Calu3 (cell line): Measurements from ENCODE around the gene RAB11B. TPM values are rescaled to one million over a fixed set of nuclear protein-coding genes. Genes with fewer than 3 reads are reported as not detected.
A peak's percentile ranks its signal among the peaks of the same experiment; 100 is the strongest.
"Not testable (repeated sequence)": the region's sequence is repeated elsewhere in the genome, so short reads cannot be mapped to it uniquely, and the experiment has no call there.

Experiments used
- BruUV-seq: library from RNA; stranded (reverse); fragments of 400-500 nt; replicated peaks from 2 replicates; lab custom pipeline; 2021; lab: Mats Ljungman, UMichigan
- CTCF ChIA-PET: fragments of 300-600 bp; sonication (Branson Sonifier 250); formaldehyde crosslinking; loops from one replicate; lab custom pipeline; 2022; ENCODE audit warnings: antibody characterized with exemption; lab: Charles Lee
- DNase-seq: peaks from one replicate; pipeline ENCODE4 v3.0.0; 2022
- H3K27ac Mint-ChIP-seq: one replicate; pipeline ENCODE4 v1.8.0; 2022; ENCODE audit warnings: mixed read lengths; ENCODE audit not compliant: unreplicated experiment
- H3K27me3 Mint-ChIP-seq: one replicate; pipeline ENCODE4 v1.8.0; 2022; ENCODE audit warnings: mixed read lengths; ENCODE audit not compliant: unreplicated experiment
- H3K36me3 Mint-ChIP-seq: one replicate; pipeline ENCODE4 v1.8.0; 2022; ENCODE audit warnings: mild to moderate bottlenecking, moderate library complexity, mixed read lengths; ENCODE audit not compliant: insufficient read depth, unreplicated experiment
- H3K4me1 Mint-ChIP-seq: one replicate; pipeline ENCODE4 v1.8.0; 2022; ENCODE audit warnings: mild to moderate bottlenecking, low read depth, mixed read lengths; ENCODE audit not compliant: unreplicated experiment
- H3K4me3 Mint-ChIP-seq: one replicate; pipeline ENCODE4 v1.8.0; 2022; ENCODE audit warnings: mild to moderate bottlenecking, low read depth, moderate library complexity, mixed read lengths; ENCODE audit not compliant: unreplicated experiment
- H3K9me3 Mint-ChIP-seq: one replicate; pipeline ENCODE4 v1.8.0; 2022; ENCODE audit warnings: low read depth, mixed read lengths; ENCODE audit not compliant: unreplicated experiment
- intact Hi-C: fragments of 100-400 bp; cut with micrococcal nuclease; formaldehyde crosslinking; loops from one replicate; pipeline ENCODE4 v1.10.0; 2022; ENCODE audit not compliant: unreplicated experiment
- total RNA-seq: library from RNA; stranded (reverse); gene quantifications from 2 replicates; pipeline ENCODE4 v1.2.3, GENCODE V29; 2022
- TF ChIP-seq, protein P1 (sequence below): fragments of 200-600 bp; IDR thresholded peaks from one replicate; pipeline ENCODE4 v1.8.0; 2022; ENCODE audit warnings: antibody characterized with exemption; ENCODE audit not compliant: unreplicated experiment

RAB11B gene
- total RNA-seq, 1 experiment from 2014 or later, result 57.5 TPM

- intact Hi-C loops, result no loop called here
- H3K4me3 Mint-ChIP-seq, result no peak overlapping the region
- TF ChIP-seq, protein P1, sequence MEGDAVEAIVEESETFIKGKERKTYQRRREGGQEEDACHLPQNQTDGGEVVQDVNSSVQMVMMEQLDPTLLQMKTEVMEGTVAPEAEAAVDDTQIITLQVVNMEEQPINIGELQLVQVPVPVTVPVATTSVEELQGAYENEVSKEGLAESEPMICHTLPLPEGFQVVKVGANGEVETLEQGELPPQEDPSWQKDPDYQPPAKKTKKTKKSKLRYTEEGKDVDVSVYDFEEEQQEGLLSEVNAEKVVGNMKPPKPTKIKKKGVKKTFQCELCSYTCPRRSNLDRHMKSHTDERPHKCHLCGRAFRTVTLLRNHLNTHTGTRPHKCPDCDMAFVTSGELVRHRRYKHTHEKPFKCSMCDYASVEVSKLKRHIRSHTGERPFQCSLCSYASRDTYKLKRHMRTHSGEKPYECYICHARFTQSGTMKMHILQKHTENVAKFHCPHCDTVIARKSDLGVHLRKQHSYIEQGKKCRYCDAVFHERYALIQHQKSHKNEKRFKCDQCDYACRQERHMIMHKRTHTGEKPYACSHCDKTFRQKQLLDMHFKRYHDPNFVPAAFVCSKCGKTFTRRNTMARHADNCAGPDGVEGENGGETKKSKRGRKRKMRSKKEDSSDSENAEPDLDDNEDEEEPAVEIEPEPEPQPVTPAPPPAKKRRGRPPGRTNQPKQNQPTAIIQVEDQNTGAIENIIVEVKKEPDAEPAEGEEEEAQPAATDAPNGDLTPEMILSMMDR, result no peak
- no TSS peak for BruUV-seq
- H3K27me3 Mint-ChIP-seq, result no peaks in the 10 kb centered on the region
- CTCF ChIA-PET, result interaction anchor here (0.6 kb wide), 1 partner anchor 92 kb away, joined by 3 read pairs; no protein-coding TSS in a partner anchor
- H3K4me1 Mint-ChIP-seq, result no peaks in the 10 kb centered on the region
- no peaks in the 10 kb centered on the region for H3K9me3 Mint-ChIP-seq
- no peak overlapping the region for H3K27ac Mint-ChIP-seq
- no peak for DNase-seq
- peaks cover 9% of the 10 kb centered on the region for H3K36me3 Mint-ChIP-seq
These were observed 13.1 kb downstream of the RAB11B start for GRCh38 chr19:8403098-8403819.

- TSS peak; percentile 40 for BruUV-seq
- no peaks in the 10 kb centered on the region for H3K9me3 Mint-ChIP-seq
- CTCF ChIA-PET, result interaction anchor here (0.5 kb wide), 1 partner anchor 11 kb away, joined by 3 read pairs; no protein-coding TSS in a partner anchor
- no peaks in the 10 kb centered on the region for H3K27me3 Mint-ChIP-seq
- peaks cover 9% of the 10 kb centered on the region for H3K36me3 Mint-ChIP-seq
- no peaks in the 10 kb centered on the region for H3K4me1 Mint-ChIP-seq
- H3K27ac Mint-ChIP-seq, result no peak overlapping the region
- H3K4me3 Mint-ChIP-seq, result no peak overlapping the region
- no peak for DNase-seq
- intact Hi-C loops, result no loop called here
- TF ChIP-seq, protein P1, result no peak
These were observed 13.6 kb downstream of the RAB11B start for GRCh38 chr19:8403820-8404109.

DNA sequence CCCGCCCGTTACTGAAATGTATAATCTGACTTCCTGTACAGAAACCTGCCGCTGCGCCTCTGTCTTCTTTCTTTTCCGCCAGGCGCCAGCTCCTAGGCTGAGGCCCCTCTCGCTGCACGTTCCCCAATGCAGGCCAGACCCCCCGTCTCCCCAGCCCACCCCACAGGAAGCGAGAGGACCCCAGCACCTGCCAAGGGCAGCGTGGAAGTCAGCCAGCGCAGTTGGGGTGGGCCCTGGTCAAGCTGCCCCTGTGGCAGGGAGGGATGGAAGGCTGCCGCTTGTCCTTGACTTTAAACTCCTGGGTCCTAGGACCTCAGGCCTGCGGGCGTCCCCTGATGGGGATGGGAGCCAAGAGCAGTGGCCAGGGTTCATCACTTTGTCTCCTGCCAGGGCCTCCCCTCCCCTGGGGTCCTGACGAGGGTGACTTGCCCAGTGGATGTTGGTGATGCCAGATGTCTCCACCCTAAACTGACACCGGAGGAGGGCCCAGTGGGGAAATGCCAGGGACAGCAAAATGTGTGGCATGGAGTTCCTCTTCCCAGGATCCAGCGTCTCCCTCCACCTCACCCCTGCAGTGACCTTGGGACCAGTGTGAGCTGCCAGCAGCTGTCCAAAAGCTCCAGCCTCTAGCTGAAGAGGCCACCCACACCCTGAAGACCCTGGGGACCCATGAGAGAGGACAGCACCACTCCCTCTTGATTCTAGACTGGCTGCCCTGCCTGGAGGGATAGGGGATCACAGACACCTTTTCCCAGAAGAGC is 14.4 kb downstream of the RAB11B start:
- DNase-seq, result no peak
- BruUV-seq, result no TSS peak
- CTCF ChIA-PET, result no interaction called here
- no peak overlapping the region for H3K4me3 Mint-ChIP-seq
- no peaks in the 10 kb centered on the region for H3K4me1 Mint-ChIP-seq
- H3K9me3 Mint-ChIP-seq, result no peaks in the 10 kb centered on the region
- TF ChIP-seq, protein P1, result no peak
- no peak overlapping the region for H3K27ac Mint-ChIP-seq
- intact Hi-C loops, result no loop called here
- H3K27me3 Mint-ChIP-seq, result no peaks in the 10 kb centered on the region
- peaks cover 9% of the 10 kb centered on the region for H3K36me3 Mint-ChIP-seq

DNA sequence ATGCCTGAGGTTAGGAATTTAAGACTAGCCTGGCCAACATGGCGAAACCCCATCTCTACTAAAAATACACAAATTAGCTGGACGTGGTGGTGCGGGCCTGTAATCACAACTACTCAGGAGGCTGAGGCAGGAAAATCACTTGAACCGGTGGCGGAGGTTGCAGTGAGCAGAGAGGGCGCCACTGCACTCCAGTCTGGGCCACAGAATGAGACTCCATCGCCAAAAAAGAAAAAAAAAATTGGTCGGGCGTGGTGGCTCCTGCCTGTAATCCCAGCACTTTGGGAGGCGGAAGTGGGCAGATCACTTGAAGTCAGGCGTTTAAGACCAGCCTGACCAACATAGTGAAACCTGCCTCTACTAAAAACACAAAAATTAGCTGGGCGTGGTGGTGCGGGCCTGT is 20.6 kb downstream of the RAB11B start:
- H3K4me3 Mint-ChIP-seq, H3K36me3 Mint-ChIP-seq, H3K27ac Mint-ChIP-seq, H3K9me3 Mint-ChIP-seq, BruUV-seq, CTCF ChIA-PET, intact Hi-C loops, DNase-seq, H3K4me1 Mint-ChIP-seq, H3K27me3 Mint-ChIP-seq: not testable (repeated sequence)
